HPDE6-E6E7 (cell line): ENCODE measurements around the gene TLE3.

Experiments used
- DNase-seq: peaks from one replicate; pipeline ENCODE4 v3.0.0; 2011; ENCODE audit warnings: missing footprints; ENCODE audit errors: extremely low spot score

Gene TLE3

GRCh38 chr15:70048578-70049514, 48.9 kb downstream of the TLE3 start:
- DNase-seq: no peak

GRCh38 chr15:70048198-70048565, 49.5 kb downstream of the TLE3 start:
- no peak for DNase-seq

- DNase-seq: no peak
Observed at GRCh38 chr15:70047386-70048197, 50.1 kb downstream of the TLE3 start.

- DNase-seq: no peak
Observed at GRCh38 chr15:70046679-70047369, 50.9 kb downstream of the TLE3 start.

GRCh38 chr15:70045045-70045444, 52.7 kb downstream of the TLE3 start:
- no peak for DNase-seq

- DNase-seq: no peak
Observed at GRCh38 chr15:70044168-70044567, 53.5 kb downstream of the TLE3 start.

GRCh38 chr15:70043590-70043989, 54.1 kb downstream of the TLE3 start:
- DNase-seq: no peak

GRCh38 chr15:70042553-70043214, 55.0 kb downstream of the TLE3 start:
- DNase-seq: no peak

- DNase-seq: no peak
Observed at GRCh38 chr15:70039917-70040316, 57.8 kb downstream of the TLE3 start.

GRCh38 chr15:70038730-70039392, 58.9 kb downstream of the TLE3 start:
- DNase-seq: no peak

- DNase-seq: no peak
Observed at GRCh38 chr15:70037292-70037640, 60.5 kb downstream of the TLE3 start.

GRCh38 chr15:70036585-70037291, 61.0 kb downstream of the TLE3 start:
- DNase-seq: peak; percentile 44

GRCh38 chr15:70035719-70036077, 62.0 kb downstream of the TLE3 start:
- no peak for DNase-seq

GRCh38 chr15:70035051-70035718, 62.5 kb downstream of the TLE3 start:
- DNase-seq: no peak

- no peak for DNase-seq
Observed at GRCh38 chr15:70034596-70034995, 63.1 kb downstream of the TLE3 start.

- DNase-seq: no peak
Observed at GRCh38 chr15:70034141-70034540, 63.6 kb downstream of the TLE3 start.

GRCh38 chr15:70033529-70034140, 64.1 kb downstream of the TLE3 start:
- DNase-seq: peak; percentile 20

- DNase-seq: no peak
Observed at GRCh38 chr15:70033109-70033508, 64.6 kb downstream of the TLE3 start.

GRCh38 chr15:70032509-70032908, 65.2 kb downstream of the TLE3 start:
- no peak for DNase-seq

GRCh38 chr15:70031713-70032112, 66.0 kb downstream of the TLE3 start:
- no peak for DNase-seq
